ENCODE data around the gene EXOC2.
A peak's percentile ranks its signal among the peaks of the same experiment; 100 is the strongest.

EXOC2 gene

GRCh38 chr6:711925-712324 is 19.0 kb upstream of the EXOC2 start:
- no peak for ATAC-seq
- TF ChIP-seq TCF4 (CRISPR knock-in tag; IDR thresholded peaks at IDR 0.05; ENCODE audit: borderline replicate concordance) (no peak), GLIS3 (CRISPR knock-in tag; IDR thresholded peaks at IDR 0.05) (no peak), POU6F1 (CRISPR knock-in tag; IDR thresholded peaks at IDR 0.05; ENCODE audit: borderline replicate concordance, low read depth) (no peak), ZNF8 (CRISPR knock-in tag; IDR thresholded peaks at IDR 0.05) (no peak), ZNF70 (CRISPR knock-in tag; IDR thresholded peaks at IDR 0.05) (no peak), ZNF565 (CRISPR knock-in tag; conservative IDR thresholded peaks at IDR 0.05; ENCODE audit: low read depth) (no peak), SNAI2 (CRISPR knock-in tag; IDR thresholded peaks at IDR 0.05) (no peak), ARNTL (CRISPR knock-in tag; IDR thresholded peaks at IDR 0.05; ENCODE audit: borderline replicate concordance, low read depth) (no peak), PPARA (CRISPR knock-in tag; IDR thresholded peaks at IDR 0.05; ENCODE audit: borderline replicate concordance) (no peak), OSR1 (CRISPR knock-in tag; IDR thresholded peaks at IDR 0.05) (no peak)

DNA sequence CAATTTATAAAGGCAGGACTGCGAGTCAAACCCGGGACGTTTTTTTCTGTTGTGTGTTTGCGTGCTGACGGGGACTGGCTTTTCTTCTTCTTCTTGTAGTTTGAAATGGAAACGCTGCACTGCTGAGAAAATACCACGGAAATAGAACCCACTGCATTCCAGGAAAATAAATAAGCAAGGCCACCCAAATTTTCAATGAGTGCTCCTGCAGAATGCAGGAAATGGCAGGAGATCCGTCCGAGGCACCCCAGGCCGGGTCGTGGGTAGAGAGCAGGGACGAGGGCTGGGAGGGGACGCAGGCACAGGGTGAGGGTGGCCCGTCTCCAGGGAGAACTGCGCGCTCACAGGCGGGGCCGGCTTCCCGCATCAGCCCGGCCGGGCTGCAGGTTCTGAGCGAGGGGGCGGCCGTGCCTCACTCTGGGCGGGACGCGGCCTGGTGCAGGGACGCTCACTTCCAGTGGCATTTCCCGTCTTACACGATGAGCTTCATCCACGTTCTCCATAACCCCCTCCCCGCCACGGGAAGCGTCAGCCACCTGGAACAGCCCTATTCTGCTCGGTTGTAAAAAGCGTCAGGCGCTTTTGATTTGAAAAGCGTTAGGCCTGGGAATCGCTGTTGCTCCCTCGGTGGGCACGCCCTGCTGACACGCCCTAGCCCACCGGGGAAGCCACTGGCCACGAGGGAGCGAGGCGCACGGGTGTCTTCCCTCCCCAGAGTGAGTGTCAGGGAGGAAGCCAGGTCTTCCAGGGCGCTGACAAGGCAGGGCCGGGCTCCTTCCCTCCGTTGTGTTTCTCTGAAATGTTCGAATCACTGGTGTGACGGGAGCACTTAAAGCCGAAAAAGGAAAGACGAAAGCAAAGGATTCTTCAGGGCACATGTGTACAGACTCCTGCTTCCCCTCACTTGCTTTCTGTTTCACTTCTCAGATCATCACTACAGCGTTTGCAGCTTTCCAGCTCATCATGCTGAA is 17.9 kb upstream of the EXOC2 start:
- TF ChIP-seq POU6F1 (CRISPR knock-in tag; IDR thresholded peaks at IDR 0.05; ENCODE audit: borderline replicate concordance, low read depth) (no peak), PPARA (CRISPR knock-in tag; IDR thresholded peaks at IDR 0.05; ENCODE audit: borderline replicate concordance) (no peak), ZFP3 (CRISPR knock-in tag; IDR thresholded peaks at IDR 0.05) (no peak), ESRRG (CRISPR knock-in tag; IDR thresholded peaks at IDR 0.05) (no peak), ZFP30 (CRISPR knock-in tag; IDR thresholded peaks at IDR 0.05) (no peak), TCF4 (CRISPR knock-in tag; IDR thresholded peaks at IDR 0.05; ENCODE audit: borderline replicate concordance) (no peak), ZC3H10 (CRISPR knock-in tag; IDR thresholded peaks at IDR 0.05) (no peak), CSRNP3 (CRISPR knock-in tag; IDR thresholded peaks at IDR 0.05) (no peak), CSDC2 (CRISPR knock-in tag; IDR thresholded peaks at IDR 0.05) (no peak), GLIS3 (CRISPR knock-in tag; IDR thresholded peaks at IDR 0.05) (no peak), BACH2 (CRISPR knock-in tag; IDR thresholded peaks at IDR 0.05; ENCODE audit: borderline replicate concordance) (no peak), CREB5 (CRISPR knock-in tag; IDR thresholded peaks at IDR 0.05; ENCODE audit: low read depth) (no peak), ISL1 (CRISPR knock-in tag; IDR thresholded peaks at IDR 0.05) (no peak), TOX (CRISPR knock-in tag; IDR thresholded peaks at IDR 0.05; ENCODE audit: borderline replicate concordance) (no peak), RARB (CRISPR knock-in tag; IDR thresholded peaks at IDR 0.05) (no peak), ARNTL (CRISPR knock-in tag; IDR thresholded peaks at IDR 0.05; ENCODE audit: borderline replicate concordance, low read depth) (no peak), SNAI2 (CRISPR knock-in tag; IDR thresholded peaks at IDR 0.05) (no peak)
- TF ChIP-seq, protein P1, sequence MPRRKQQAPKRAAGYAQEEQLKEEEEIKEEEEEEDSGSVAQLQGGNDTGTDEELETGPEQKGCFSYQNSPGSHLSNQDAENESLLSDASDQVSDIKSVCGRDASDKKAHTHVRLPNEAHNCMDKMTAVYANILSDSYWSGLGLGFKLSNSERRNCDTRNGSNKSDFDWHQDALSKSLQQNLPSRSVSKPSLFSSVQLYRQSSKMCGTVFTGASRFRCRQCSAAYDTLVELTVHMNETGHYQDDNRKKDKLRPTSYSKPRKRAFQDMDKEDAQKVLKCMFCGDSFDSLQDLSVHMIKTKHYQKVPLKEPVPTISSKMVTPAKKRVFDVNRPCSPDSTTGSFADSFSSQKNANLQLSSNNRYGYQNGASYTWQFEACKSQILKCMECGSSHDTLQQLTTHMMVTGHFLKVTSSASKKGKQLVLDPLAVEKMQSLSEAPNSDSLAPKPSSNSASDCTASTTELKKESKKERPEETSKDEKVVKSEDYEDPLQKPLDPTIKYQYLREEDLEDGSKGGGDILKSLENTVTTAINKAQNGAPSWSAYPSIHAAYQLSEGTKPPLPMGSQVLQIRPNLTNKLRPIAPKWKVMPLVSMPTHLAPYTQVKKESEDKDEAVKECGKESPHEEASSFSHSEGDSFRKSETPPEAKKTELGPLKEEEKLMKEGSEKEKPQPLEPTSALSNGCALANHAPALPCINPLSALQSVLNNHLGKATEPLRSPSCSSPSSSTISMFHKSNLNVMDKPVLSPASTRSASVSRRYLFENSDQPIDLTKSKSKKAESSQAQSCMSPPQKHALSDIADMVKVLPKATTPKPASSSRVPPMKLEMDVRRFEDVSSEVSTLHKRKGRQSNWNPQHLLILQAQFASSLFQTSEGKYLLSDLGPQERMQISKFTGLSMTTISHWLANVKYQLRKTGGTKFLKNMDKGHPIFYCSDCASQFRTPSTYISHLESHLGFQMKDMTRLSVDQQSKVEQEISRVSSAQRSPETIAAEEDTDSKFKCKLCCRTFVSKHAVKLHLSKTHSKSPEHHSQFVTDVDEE (CRISPR knock-in tag; IDR thresholded peaks at IDR 0.05): no peak

More for the DNA sequence above, 17.9 kb upstream of the EXOC2 start:
- peak; percentile 84 for ATAC-seq

Data from SK-N-SH treated with all-trans-retinoic acid at 6 μM for 48 hours (cell line).